ENCODE results near the gene GLCE.

Gene GLCE

GRCh38 chr15:69209661-69210060, 49.2 kb downstream of the GLCE start:
- Histone ChIP-seq H3K9me3 (ENCODE audit: insufficient read depth, low read length) (no peaks in the 10 kb centered on the region), H3K4me2 (ENCODE audit: low read depth, low read length, poor library complexity, severe bottlenecking) (no peak overlapping the region), H3K27me3 (ENCODE audit: low read length) (no peaks in the 10 kb centered on the region), H2AFZ (ENCODE audit: low read depth, low read length, severe bottlenecking) (no peak overlapping the region), H3K36me3 (ENCODE audit: low read length) (no peaks in the 10 kb centered on the region), H3F3A (ENCODE audit: insufficient read depth) (no peaks in the 10 kb centered on the region), H3K9ac (ENCODE audit: low read length) (no peak overlapping the region), H4K20me1 (ENCODE audit: low read depth, low read length) (no peaks in the 10 kb centered on the region), H3K79me2 (ENCODE audit: insufficient read depth, low read length) (no peaks in the 10 kb centered on the region), H3K9me2 (replicated peaks; ENCODE audit: insufficient read depth, low read length) (no peaks in the 10 kb centered on the region), H3K27ac (ENCODE audit: low read depth, low read length) (no peak overlapping the region), H3K4me3 (ENCODE audit: insufficient read depth, low read length, poor library complexity, severe bottlenecking) (no peak overlapping the region)
- no peak for TF ChIP-seq EZH2phosphoT487 (conservative IDR thresholded peaks at IDR 0.05; ENCODE audit: low read length)
- no peak for TF ChIP-seq CTCF (IDR thresholded peaks at IDR 0.05; ENCODE audit: insufficient read depth, low read length, poor library complexity, severe bottlenecking)

DNA sequence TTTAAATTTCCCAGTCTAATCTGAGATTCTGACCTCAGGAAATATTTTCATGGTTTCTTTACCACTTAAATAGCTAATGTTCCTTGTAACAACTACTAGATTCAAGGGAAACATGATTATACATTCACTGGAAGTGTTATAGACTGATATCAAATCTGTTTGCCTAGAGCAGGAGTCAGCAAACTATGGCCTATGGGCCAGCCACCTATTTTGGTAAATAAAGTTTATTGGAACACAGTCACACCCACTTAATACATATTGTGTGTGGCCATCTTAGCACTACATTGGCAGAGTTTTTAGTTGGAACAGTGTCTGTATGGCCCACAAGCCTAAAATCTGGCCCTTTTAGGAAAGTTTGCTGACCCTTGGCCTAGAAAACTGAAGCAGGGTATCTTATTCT, 50.1 kb downstream of the GLCE start:
- Histone ChIP-seq H3K4me2 (ENCODE audit: low read depth, low read length, poor library complexity, severe bottlenecking) (no peak overlapping the region), H3K4me3 (ENCODE audit: insufficient read depth, low read length, poor library complexity, severe bottlenecking) (no peak overlapping the region), H3K79me2 (ENCODE audit: insufficient read depth, low read length) (no peaks in the 10 kb centered on the region), H3K9me2 (replicated peaks; ENCODE audit: insufficient read depth, low read length) (no peaks in the 10 kb centered on the region), H3K27ac (ENCODE audit: low read depth, low read length) (no peak overlapping the region), H3K36me3 (ENCODE audit: low read length) (no peaks in the 10 kb centered on the region), H3F3A (ENCODE audit: insufficient read depth) (no peaks in the 10 kb centered on the region), H3K9me3 (ENCODE audit: insufficient read depth, low read length) (no peaks in the 10 kb centered on the region), H4K20me1 (ENCODE audit: low read depth, low read length) (no peaks in the 10 kb centered on the region), H3K9ac (ENCODE audit: low read length) (no peak overlapping the region), H2AFZ (ENCODE audit: low read depth, low read length, severe bottlenecking) (no peak overlapping the region), H3K27me3 (ENCODE audit: low read length) (no peaks in the 10 kb centered on the region)
- no peak for TF ChIP-seq EZH2phosphoT487 (conservative IDR thresholded peaks at IDR 0.05; ENCODE audit: low read length)

GRCh38 chr15:69213786-69214185, 53.4 kb downstream of the GLCE start:
- Histone ChIP-seq H3K36me3 (ENCODE audit: low read length) (no peaks in the 10 kb centered on the region), H3K9ac (ENCODE audit: low read length) (no peak overlapping the region), H3F3A (ENCODE audit: insufficient read depth) (no peaks in the 10 kb centered on the region), H3K4me3 (ENCODE audit: insufficient read depth, low read length, poor library complexity, severe bottlenecking) (no peak overlapping the region), H3K4me2 (ENCODE audit: low read depth, low read length, poor library complexity, severe bottlenecking) (no peak overlapping the region), H3K27me3 (ENCODE audit: low read length) (no peaks in the 10 kb centered on the region), H3K79me2 (ENCODE audit: insufficient read depth, low read length) (no peaks in the 10 kb centered on the region), H3K9me2 (replicated peaks; ENCODE audit: insufficient read depth, low read length) (no peaks in the 10 kb centered on the region), H4K20me1 (ENCODE audit: low read depth, low read length) (no peaks in the 10 kb centered on the region), H3K27ac (ENCODE audit: low read depth, low read length) (no peak overlapping the region), H2AFZ (ENCODE audit: low read depth, low read length, severe bottlenecking) (no peak overlapping the region), H3K9me3 (ENCODE audit: insufficient read depth, low read length) (no peaks in the 10 kb centered on the region)
- no peak for TF ChIP-seq EZH2phosphoT487 (conservative IDR thresholded peaks at IDR 0.05; ENCODE audit: low read length)
- TF ChIP-seq CTCF (IDR thresholded peaks at IDR 0.05; ENCODE audit: insufficient read depth, low read length, poor library complexity, severe bottlenecking): no peak

GRCh38 chr15:69215314-69216035, 55.0 kb downstream of the GLCE start:
- TF ChIP-seq CTCF (IDR thresholded peaks at IDR 0.05; ENCODE audit: insufficient read depth, low read length, poor library complexity, severe bottlenecking) (no peak), EZH2phosphoT487 (conservative IDR thresholded peaks at IDR 0.05; ENCODE audit: low read length) (no peak)
- H3K79me2 ChIP-seq (ENCODE audit: insufficient read depth, low read length): no peaks in the 10 kb centered on the region
- H3F3A ChIP-seq (ENCODE audit: insufficient read depth): no peaks in the 10 kb centered on the region
- H3K9me2 ChIP-seq (replicated peaks; ENCODE audit: insufficient read depth, low read length): no peaks in the 10 kb centered on the region
- H3K4me3 ChIP-seq (ENCODE audit: insufficient read depth, low read length, poor library complexity, severe bottlenecking): no peak overlapping the region
- no peak overlapping the region for H2AFZ ChIP-seq (ENCODE audit: low read depth, low read length, severe bottlenecking)
- no peak overlapping the region for H3K27ac ChIP-seq (ENCODE audit: low read depth, low read length)
- no peaks in the 10 kb centered on the region for H4K20me1 ChIP-seq (ENCODE audit: low read depth, low read length)
- H3K36me3 ChIP-seq (ENCODE audit: low read length): no peaks in the 10 kb centered on the region
- H3K9me3 ChIP-seq (ENCODE audit: insufficient read depth, low read length): no peaks in the 10 kb centered on the region
- no peak overlapping the region for H3K9ac ChIP-seq (ENCODE audit: low read length)
- no peak overlapping the region for H3K4me2 ChIP-seq (ENCODE audit: low read depth, low read length, poor library complexity, severe bottlenecking)
- H3K27me3 ChIP-seq (ENCODE audit: low read length): no peaks in the 10 kb centered on the region

Data from SU-DHL-6 (cell line).